ENCODE results near the gene VPS13D.

VPS13D gene

DNA sequence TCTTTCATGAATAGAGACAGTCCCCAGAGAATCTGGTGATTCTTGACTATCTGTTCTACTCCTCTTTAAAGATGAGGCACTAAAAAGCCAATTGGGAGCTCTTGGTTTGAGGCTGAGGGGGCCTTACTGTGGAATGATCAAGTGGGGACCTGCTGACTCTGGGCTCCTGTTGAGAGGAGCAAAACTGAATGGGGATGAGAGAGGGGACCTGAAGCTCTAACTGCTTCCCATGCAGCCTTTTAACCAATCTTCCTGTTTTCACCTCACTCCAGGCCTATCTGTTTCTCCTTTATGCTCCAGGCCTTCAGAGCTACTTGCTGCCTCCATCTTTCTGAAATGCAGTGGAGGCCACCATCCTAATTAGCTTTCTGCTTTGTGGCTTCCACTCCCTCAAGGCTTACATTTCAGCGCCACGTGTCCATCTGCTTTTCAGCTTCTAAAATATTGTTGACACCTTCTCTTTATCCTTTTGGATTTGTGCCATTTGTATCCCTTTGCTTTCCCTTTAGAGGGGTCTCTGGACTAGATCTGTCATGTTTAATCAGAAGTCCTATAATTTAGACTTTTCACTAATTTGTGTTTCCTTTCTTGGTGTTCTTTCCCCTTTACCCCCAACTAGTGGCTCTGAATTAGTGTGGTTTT, 242.4 kb downstream of the VPS13D start:
- no peak for DNase-seq (ENCODE audit: low spot score)

- DNase-seq (ENCODE audit: low spot score): no peak
Observed at GRCh38 chr1:12472798-12473551, 243.1 kb downstream of the VPS13D start.

DNA sequence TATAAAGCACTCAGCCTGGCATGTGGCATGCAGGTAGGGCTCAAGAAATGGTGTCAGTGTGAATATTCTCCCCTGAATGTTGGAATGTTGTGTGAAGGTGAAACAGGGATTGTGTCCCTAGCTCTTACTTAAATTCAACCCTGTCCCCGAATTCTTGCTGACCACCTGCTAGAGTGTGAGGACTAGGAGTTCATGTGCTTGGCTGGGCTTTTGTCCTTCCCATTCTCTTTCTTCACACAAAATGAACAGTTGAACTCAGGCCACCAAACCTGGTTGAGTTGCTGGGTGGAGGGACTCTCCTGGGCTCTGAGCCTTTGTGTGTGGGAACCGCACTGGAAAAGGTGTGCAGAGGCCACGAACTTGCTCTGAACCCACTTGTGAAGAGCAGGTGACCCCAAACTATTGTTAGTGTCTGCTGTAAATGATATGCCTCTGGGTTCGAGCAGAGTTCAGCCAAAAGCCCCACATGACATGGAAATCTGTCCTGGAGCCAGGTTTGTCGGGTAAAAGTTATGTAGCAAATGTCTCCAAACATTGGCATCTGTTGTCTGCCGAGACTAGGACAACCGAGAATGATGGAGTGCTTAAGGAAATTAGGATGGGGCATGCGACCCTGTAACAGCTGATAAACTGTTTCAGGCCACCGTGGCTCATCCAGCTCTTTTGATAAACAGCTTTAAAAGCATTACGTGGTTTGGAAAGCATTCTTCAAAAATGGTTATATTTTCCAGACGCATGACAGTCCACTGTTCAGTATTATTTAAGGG, 243.9 kb downstream of the VPS13D start:
- no peak for DNase-seq (ENCODE audit: low spot score)

DNA sequence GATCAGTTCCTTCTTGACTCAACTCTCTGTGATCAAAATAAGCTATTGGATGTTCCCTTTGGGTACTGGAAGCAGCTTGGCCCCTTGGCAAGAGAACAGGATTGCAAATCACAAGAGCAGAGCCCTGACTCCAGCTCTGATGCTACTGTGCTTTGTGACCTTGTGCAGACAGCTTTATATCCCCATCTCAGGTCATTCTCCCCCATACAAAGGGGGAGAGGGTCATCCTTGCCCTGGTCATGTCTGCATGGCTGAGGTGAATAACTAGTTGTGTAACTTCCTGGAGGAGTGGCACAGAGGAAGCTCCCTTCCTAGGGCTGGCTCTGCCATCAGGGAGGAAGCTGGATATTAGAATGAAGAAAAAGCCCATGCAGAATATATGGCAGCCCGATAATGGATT, 245.3 kb downstream of the VPS13D start:
- DNase-seq (ENCODE audit: low spot score): no peak

GRCh38 chr1:12475530-12475934, 245.7 kb downstream of the VPS13D start:
- DNase-seq (ENCODE audit: low spot score): no peak

DNA sequence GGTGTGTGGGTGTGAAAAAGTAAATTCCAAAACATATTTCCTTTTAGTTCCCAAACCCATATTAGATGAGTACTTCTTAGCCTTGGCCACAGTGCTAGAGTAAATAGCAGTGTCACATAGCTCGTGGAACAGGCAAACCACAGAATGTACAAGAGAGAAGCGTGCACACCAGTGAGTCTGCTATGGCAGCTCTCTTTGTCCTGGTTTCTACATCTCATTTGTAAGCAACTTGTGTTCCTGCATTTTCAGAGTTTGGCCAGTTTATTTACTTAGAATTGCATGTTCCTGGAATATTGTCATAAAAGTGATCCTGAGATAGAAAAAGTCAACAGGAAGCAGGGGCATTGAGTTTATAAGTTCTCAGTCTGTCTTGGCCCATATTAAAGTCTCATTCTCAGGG, 246.1 kb downstream of the VPS13D start:
- no peak for DNase-seq (ENCODE audit: low spot score)

- no peak for DNase-seq (ENCODE audit: low spot score)
Observed at GRCh38 chr1:12477314-12477713, 247.5 kb downstream of the VPS13D start.

GRCh38 chr1:12477936-12478611, 248.2 kb downstream of the VPS13D start:
- peak; percentile 99 for DNase-seq (ENCODE audit: low spot score)

DNA sequence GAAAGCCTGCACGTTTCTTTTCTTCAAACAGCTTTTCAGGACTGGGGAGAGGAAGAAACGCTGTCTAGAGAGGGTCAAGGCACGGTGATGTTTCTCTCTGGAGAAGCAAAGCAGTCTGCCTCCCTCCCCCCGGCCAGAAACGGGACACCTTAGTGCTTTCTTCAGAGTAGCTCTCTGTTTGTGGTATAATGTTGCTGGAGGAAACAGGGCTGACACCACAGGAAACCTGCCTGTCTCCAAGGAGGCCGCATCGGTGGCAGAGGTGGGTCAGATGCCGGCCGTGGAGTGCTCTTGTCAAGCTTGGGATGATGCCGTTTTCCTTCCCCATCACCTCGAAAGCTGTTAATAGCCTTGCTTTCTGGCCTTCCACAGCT, 248.8 kb downstream of the VPS13D start:
- DNase-seq (ENCODE audit: low spot score): no peak

GRCh38 chr1:12479311-12479710, 249.5 kb downstream of the VPS13D start:
- no peak for DNase-seq (ENCODE audit: low spot score)

DNA sequence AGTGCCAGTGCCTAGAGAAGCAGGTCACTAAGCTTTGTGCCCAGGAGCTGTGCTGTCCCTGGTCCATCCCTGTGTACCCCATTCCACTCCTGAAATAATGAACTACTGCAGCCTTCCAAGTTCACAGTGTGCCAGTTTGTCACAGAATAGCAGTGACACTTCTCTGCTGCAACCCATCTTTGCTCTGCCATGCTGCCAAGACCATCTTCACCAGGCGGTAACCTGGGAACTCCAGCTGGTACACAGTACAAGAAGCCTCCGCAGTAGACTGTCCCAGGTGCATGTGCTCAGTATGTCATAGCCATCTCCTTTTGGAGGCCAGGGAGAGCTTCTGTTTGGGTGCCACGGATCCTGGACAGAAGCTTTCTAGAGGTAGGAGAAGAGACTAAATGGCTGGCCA, 250.2 kb downstream of the VPS13D start:
- no peak for DNase-seq (ENCODE audit: low spot score)

DNA sequence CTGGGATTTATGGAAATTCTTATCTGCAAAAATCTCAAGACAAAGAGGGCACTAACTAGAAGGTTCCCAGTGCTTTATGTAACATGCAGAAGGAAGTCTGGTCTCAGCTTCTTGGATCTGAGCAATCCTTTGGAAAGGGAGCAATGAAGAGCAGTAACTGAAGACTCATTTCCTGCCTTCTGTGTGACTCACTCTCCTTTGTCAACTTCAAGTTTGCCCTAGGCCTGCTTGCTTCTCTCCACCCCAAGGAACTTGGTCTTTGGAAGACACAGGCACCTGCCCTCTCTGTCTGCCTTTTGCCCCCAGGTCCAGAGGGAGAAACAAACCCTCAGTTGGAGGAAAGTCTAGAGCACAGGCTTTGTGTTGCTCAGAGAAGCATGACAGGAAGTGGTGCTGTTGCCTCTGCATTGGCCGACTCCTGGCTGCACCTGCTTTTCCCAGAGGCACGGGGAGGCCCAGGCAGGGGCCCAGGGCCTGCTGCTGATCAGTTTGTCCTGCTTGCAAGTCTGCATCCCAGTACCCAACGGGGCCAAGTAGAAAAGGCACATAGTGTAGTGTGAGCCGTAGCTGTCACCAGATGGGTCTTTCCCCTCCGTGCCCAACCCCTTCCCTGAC, 251.0 kb downstream of the VPS13D start:
- DNase-seq (ENCODE audit: low spot score): peak; percentile 95

DNA sequence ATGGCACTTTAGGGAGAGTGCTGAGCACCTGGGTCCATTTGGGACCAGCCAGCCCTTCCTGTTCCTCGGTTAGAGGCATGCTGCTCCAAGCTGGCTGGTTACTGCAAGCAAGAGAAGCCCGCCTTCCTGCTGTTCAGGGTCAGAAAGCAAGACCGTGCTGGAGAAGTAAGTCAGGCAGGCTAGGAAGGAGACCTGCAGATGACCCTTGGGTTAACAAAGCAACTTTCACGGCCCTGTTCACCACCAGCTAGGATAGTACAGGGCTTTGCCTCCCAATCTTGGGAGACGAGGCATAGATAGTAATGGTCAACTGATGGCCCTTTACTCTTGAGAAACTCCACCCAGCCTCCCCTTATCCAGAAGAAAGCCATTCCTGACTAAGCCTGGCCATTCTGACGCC, 252.1 kb downstream of the VPS13D start:
- DNase-seq (ENCODE audit: low spot score): no peak

GRCh38 chr1:12482988-12483387, 253.2 kb downstream of the VPS13D start:
- no peak for DNase-seq (ENCODE audit: low spot score)

DNA sequence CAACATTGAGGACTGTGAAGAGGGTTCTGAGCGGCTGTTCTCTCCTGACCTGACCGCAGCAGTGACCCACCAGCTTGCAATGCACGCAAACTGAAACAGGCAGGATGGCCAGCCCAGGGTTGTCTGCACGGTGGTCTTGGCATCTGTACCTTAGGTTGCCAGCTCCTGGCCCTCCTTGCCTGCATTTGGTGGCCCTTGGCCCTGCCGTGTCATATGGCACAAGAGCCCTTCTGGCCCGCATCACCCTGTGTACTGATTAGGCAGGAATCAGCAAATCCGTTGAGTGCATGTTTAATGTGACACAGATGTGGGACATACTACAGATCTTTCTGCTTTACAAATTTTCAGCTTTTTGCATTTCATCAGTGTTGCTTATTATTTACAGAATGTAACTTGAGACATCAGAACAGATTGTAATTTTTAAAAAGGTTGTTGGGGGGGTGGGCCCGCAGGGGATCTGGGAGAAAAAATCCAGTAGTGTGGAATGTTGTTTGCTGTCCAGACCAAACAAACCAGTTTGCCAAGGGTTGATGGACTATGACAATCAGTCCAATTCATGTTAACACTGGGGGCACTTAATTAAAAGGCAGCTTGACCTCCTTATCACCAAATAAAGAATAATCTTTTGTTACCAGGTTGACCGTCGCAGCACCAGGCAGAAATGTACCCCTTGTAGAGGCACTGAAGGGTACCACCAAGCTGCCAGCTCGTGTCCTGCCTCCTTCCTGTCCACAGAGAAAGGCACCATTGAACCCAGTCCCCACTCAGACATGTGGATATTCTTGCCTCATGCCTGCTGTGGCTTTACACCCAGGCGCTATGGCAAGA, 255.6 kb downstream of the VPS13D start:
- no peak for DNase-seq (ENCODE audit: low spot score)

GRCh38 chr1:12486059-12486341, 256.2 kb downstream of the VPS13D start:
- DNase-seq (ENCODE audit: low spot score): no peak

GRCh38 chr1:12486401-12487005, 256.7 kb downstream of the VPS13D start:
- peak; percentile 84 for DNase-seq (ENCODE audit: low spot score)

DNA sequence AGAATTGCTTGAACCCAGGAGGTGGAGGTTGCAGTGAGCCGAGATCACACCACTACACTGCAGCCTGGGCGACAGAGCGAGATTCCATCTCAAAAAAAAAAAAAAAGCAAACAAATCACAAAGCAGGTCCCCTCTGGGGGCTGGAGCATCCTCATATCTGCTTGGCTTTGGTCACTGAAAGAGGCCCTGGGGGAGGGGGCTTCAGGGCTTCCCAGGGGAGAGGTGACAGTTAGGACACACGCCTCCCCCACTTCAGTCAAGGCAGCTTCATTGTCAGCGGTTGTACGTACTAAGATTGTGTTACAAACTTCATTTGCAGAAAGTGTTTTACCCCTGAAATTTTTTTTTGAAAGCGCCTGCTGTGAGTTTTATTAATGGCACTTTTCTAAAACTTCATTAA, 257.7 kb downstream of the VPS13D start:
- DNase-seq (ENCODE audit: low spot score): no peak

DNA sequence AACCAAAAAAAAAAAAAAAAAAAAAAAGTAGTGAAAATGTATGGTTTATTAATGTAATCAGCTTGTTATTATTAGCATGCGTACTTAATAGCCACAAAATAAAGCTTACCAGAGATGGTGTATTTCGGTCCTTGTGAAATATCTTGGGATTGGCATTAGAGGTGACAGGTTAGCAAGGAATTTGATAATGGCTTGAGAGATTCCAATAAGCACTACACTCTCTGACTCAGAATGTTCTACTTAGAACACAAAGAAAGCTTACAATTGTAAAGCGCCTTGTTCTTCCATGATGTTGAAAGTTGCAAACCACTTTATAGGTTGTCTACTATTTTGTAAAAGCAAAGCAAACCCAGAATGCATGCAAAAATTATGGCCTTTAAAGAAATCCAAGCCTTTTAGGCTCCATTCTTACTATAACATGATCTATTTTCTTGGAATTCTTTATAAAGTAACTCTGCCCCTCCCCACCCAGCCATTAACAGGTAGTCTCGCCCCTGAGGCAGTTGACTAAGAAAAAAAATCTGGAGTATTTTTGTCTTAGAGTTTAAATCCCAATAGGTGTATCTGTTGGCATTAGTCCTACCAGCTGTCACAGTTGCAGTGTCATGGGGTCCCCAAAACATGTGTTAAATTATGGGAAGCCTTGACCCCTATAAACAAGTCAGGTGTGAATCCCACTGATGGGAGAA, 259.0 kb downstream of the VPS13D start:
- peak; percentile 52 for DNase-seq (ENCODE audit: low spot score)

DNA sequence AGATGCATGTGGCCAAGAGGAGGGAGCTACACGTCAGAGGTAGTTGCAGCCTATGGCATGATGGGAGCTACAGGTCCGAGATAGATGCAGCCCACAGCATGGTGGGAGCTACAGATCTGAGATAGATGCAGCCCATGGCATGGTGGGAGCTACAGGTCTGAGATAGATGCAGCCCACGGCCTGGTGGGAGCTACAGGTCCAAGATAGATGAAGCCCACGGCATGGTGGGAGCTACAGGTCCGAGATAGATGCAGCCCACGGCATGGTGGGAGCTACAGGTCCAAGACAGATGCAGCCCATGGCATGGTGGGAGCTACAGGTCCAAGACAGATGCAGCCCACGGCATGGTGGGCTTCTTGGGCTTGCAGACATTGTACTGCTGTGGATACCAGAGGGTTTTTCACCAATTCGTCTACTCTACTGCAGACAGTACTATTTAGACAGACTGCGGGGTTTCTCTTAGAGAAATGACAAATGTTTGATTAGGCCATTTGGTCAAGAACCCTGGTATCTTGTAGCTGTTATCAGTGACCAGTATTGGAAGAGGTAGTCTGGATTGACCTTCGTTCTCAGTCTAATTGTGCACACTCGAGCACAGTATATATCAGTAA, 260.8 kb downstream of the VPS13D start:
- DNase-seq (ENCODE audit: low spot score): no peak
